ENCODE results near the gene FGF5.
A peak's percentile ranks its signal among the peaks of the same experiment; 100 is the strongest.

Gene FGF5
- total RNA-seq: 0 reads per million in 3 donors

- Histone ChIP-seq H3K4me1 (ENCODE audit: control insufficient read depth, insufficient read depth, low read length, poor library complexity, severe bottlenecking) (peaks cover 18% of the 10 kb centered on the region), H3K27ac (ENCODE audit: insufficient read depth, low read length, poor library complexity, severe bottlenecking) (no peak within 1 kb of the TSS), H3K36me3 (ENCODE audit: control insufficient read depth, insufficient read depth, low read length) (no peaks in the 10 kb centered on the region), H3K27me3 (replicated peaks; ENCODE audit: control insufficient read depth, insufficient read depth, low read length, poor library complexity, severe bottlenecking) (peaks cover 44% of the 10 kb centered on the region), H3K9me3 (ENCODE audit: control insufficient read depth, low read length) (no peaks in the 10 kb centered on the region), H3K4me3 (ENCODE audit: insufficient read depth, low read depth, low read length, poor library complexity, severe bottlenecking) (peak within 1 kb of the TSS; percentile 28)
- no peak for DNase-seq
These were observed at the start of gene FGF5 for GRCh38 chr4:80266253-80266901. Gene FGF5, plus strand, starts transcription at chr4:80266664. Its CDS starts 161 bp downstream, at chr4:80266825.

GRCh38 chr4:80219301-80220025, 47.0 kb upstream of the FGF5 start:
- Histone ChIP-seq H3K4me1 (ENCODE audit: control insufficient read depth, insufficient read depth, low read length, poor library complexity, severe bottlenecking) (no peaks in the 10 kb centered on the region), H3K9me3 (ENCODE audit: control insufficient read depth, low read length) (no peaks in the 10 kb centered on the region), H3K27ac (ENCODE audit: insufficient read depth, low read length, poor library complexity, severe bottlenecking) (no peak overlapping the region), H3K27me3 (replicated peaks; ENCODE audit: control insufficient read depth, insufficient read depth, low read length, poor library complexity, severe bottlenecking) (no peaks in the 10 kb centered on the region), H3K4me3 (ENCODE audit: insufficient read depth, low read depth, low read length, poor library complexity, severe bottlenecking) (no peak overlapping the region), H3K36me3 (ENCODE audit: control insufficient read depth, insufficient read depth, low read length) (no peaks in the 10 kb centered on the region)
- DNase-seq: no peak

- Histone ChIP-seq H3K4me3 (ENCODE audit: insufficient read depth, low read depth, low read length, poor library complexity, severe bottlenecking) (no peak overlapping the region), H3K27me3 (replicated peaks; ENCODE audit: control insufficient read depth, insufficient read depth, low read length, poor library complexity, severe bottlenecking) (no peaks in the 10 kb centered on the region), H3K9me3 (ENCODE audit: control insufficient read depth, low read length) (no peaks in the 10 kb centered on the region), H3K27ac (ENCODE audit: insufficient read depth, low read length, poor library complexity, severe bottlenecking) (no peak overlapping the region), H3K4me1 (ENCODE audit: control insufficient read depth, insufficient read depth, low read length, poor library complexity, severe bottlenecking) (no peaks in the 10 kb centered on the region), H3K36me3 (ENCODE audit: control insufficient read depth, insufficient read depth, low read length) (no peaks in the 10 kb centered on the region)
- DNase-seq: no peak
These were observed 45.8 kb upstream of the FGF5 start for GRCh38 chr4:80220711-80221110.

GRCh38 chr4:80221161-80221560, 45.3 kb upstream of the FGF5 start:
- Histone ChIP-seq H3K27ac (ENCODE audit: insufficient read depth, low read length, poor library complexity, severe bottlenecking) (no peak overlapping the region), H3K36me3 (ENCODE audit: control insufficient read depth, insufficient read depth, low read length) (no peaks in the 10 kb centered on the region), H3K9me3 (ENCODE audit: control insufficient read depth, low read length) (no peaks in the 10 kb centered on the region), H3K4me1 (ENCODE audit: control insufficient read depth, insufficient read depth, low read length, poor library complexity, severe bottlenecking) (no peaks in the 10 kb centered on the region), H3K27me3 (replicated peaks; ENCODE audit: control insufficient read depth, insufficient read depth, low read length, poor library complexity, severe bottlenecking) (no peaks in the 10 kb centered on the region), H3K4me3 (ENCODE audit: insufficient read depth, low read depth, low read length, poor library complexity, severe bottlenecking) (no peak overlapping the region)
- DNase-seq: no peak

- no peaks in the 10 kb centered on the region for H3K27me3 ChIP-seq (replicated peaks; ENCODE audit: control insufficient read depth, insufficient read depth, low read length, poor library complexity, severe bottlenecking)
- no peaks in the 10 kb centered on the region for H3K36me3 ChIP-seq (ENCODE audit: control insufficient read depth, insufficient read depth, low read length)
- H3K4me1 ChIP-seq (ENCODE audit: control insufficient read depth, insufficient read depth, low read length, poor library complexity, severe bottlenecking): no peaks in the 10 kb centered on the region
- H3K4me3 ChIP-seq (ENCODE audit: insufficient read depth, low read depth, low read length, poor library complexity, severe bottlenecking): no peak overlapping the region
- H3K27ac ChIP-seq (ENCODE audit: insufficient read depth, low read length, poor library complexity, severe bottlenecking): no peak overlapping the region
- DNase-seq: no peak
- no peaks in the 10 kb centered on the region for H3K9me3 ChIP-seq (ENCODE audit: control insufficient read depth, low read length)
These were observed 40.9 kb upstream of the FGF5 start for GRCh38 chr4:80225595-80225994.

GRCh38 chr4:80226094-80226493, 40.4 kb upstream of the FGF5 start:
- Histone ChIP-seq H3K4me3 (ENCODE audit: insufficient read depth, low read depth, low read length, poor library complexity, severe bottlenecking) (no peak overlapping the region), H3K36me3 (ENCODE audit: control insufficient read depth, insufficient read depth, low read length) (no peaks in the 10 kb centered on the region), H3K27me3 (replicated peaks; ENCODE audit: control insufficient read depth, insufficient read depth, low read length, poor library complexity, severe bottlenecking) (no peaks in the 10 kb centered on the region), H3K4me1 (ENCODE audit: control insufficient read depth, insufficient read depth, low read length, poor library complexity, severe bottlenecking) (no peaks in the 10 kb centered on the region), H3K9me3 (ENCODE audit: control insufficient read depth, low read length) (no peaks in the 10 kb centered on the region), H3K27ac (ENCODE audit: insufficient read depth, low read length, poor library complexity, severe bottlenecking) (no peak overlapping the region)
- no peak for DNase-seq

GRCh38 chr4:80228460-80228859, 38.0 kb upstream of the FGF5 start:
- Histone ChIP-seq H3K27ac (ENCODE audit: insufficient read depth, low read length, poor library complexity, severe bottlenecking) (no peak overlapping the region), H3K4me1 (ENCODE audit: control insufficient read depth, insufficient read depth, low read length, poor library complexity, severe bottlenecking) (no peaks in the 10 kb centered on the region), H3K4me3 (ENCODE audit: insufficient read depth, low read depth, low read length, poor library complexity, severe bottlenecking) (no peak overlapping the region), H3K36me3 (ENCODE audit: control insufficient read depth, insufficient read depth, low read length) (no peaks in the 10 kb centered on the region), H3K27me3 (replicated peaks; ENCODE audit: control insufficient read depth, insufficient read depth, low read length, poor library complexity, severe bottlenecking) (peaks cover 5% of the 10 kb centered on the region), H3K9me3 (ENCODE audit: control insufficient read depth, low read length) (no peaks in the 10 kb centered on the region)
- DNase-seq: no peak

- no peaks in the 10 kb centered on the region for H3K36me3 ChIP-seq (ENCODE audit: control insufficient read depth, insufficient read depth, low read length)
These were observed 37.3 kb upstream of the FGF5 start for GRCh38 chr4:80229128-80229527.

GRCh38 chr4:80229590-80229989, 36.9 kb upstream of the FGF5 start:
- DNase-seq: no peak
- H3K4me1 ChIP-seq (ENCODE audit: control insufficient read depth, insufficient read depth, low read length, poor library complexity, severe bottlenecking): no peaks in the 10 kb centered on the region
- H3K36me3 ChIP-seq (ENCODE audit: control insufficient read depth, insufficient read depth, low read length): no peaks in the 10 kb centered on the region
- no peak overlapping the region for H3K4me3 ChIP-seq (ENCODE audit: insufficient read depth, low read depth, low read length, poor library complexity, severe bottlenecking)
- no peaks in the 10 kb centered on the region for H3K9me3 ChIP-seq (ENCODE audit: control insufficient read depth, low read length)
- H3K27me3 ChIP-seq (replicated peaks; ENCODE audit: control insufficient read depth, insufficient read depth, low read length, poor library complexity, severe bottlenecking): peaks cover 5% of the 10 kb centered on the region
- H3K27ac ChIP-seq (ENCODE audit: insufficient read depth, low read length, poor library complexity, severe bottlenecking): no peak overlapping the region

More at GRCh38 chr4:80229128-80229527, 37.3 kb upstream of the FGF5 start:
- Histone ChIP-seq H3K4me1 (ENCODE audit: control insufficient read depth, insufficient read depth, low read length, poor library complexity, severe bottlenecking) (no peaks in the 10 kb centered on the region), H3K4me3 (ENCODE audit: insufficient read depth, low read depth, low read length, poor library complexity, severe bottlenecking) (no peak overlapping the region), H3K9me3 (ENCODE audit: control insufficient read depth, low read length) (no peaks in the 10 kb centered on the region), H3K27me3 (replicated peaks; ENCODE audit: control insufficient read depth, insufficient read depth, low read length, poor library complexity, severe bottlenecking) (peaks cover 5% of the 10 kb centered on the region), H3K27ac (ENCODE audit: insufficient read depth, low read length, poor library complexity, severe bottlenecking) (no peak overlapping the region)
- no peak for DNase-seq

- H3K4me3 ChIP-seq (ENCODE audit: insufficient read depth, low read depth, low read length, poor library complexity, severe bottlenecking): no peak overlapping the region
- no peak overlapping the region for H3K27ac ChIP-seq (ENCODE audit: insufficient read depth, low read length, poor library complexity, severe bottlenecking)
- no peaks in the 10 kb centered on the region for H3K36me3 ChIP-seq (ENCODE audit: control insufficient read depth, insufficient read depth, low read length)
- no peak for DNase-seq
- peaks cover 5% of the 10 kb centered on the region for H3K27me3 ChIP-seq (replicated peaks; ENCODE audit: control insufficient read depth, insufficient read depth, low read length, poor library complexity, severe bottlenecking)
- no peaks in the 10 kb centered on the region for H3K9me3 ChIP-seq (ENCODE audit: control insufficient read depth, low read length)
- H3K4me1 ChIP-seq (ENCODE audit: control insufficient read depth, insufficient read depth, low read length, poor library complexity, severe bottlenecking): no peaks in the 10 kb centered on the region
These were observed 35.3 kb upstream of the FGF5 start for GRCh38 chr4:80231180-80231579.
